Esophagus muscularis mucosa (tissue), 4 donors: ENCODE data around the gene MAPKAP1. TPM values are rescaled to one million over a fixed set of nuclear protein-coding genes. Genes with fewer than 3 reads are reported as not detected.

ENCODE experiments used
- DNase-seq: peaks from one replicate; pipeline ENCODE4 v3.0.0-alpha.2; 2017; ENCODE audit errors: extremely low spot score
- H3K27ac ChIP-seq, 4 donors: fragments of 200-600 bp; sonication (generic); replicated peaks in 1 of 4; 1 replicate in 3 of 4; 2 replicates in 1 of 4; pipeline ENCODE4 v1.5.1; 2016 to 2019; ENCODE audit warnings: mild to moderate bottlenecking in 1 of 4
- H3K27me3 ChIP-seq, 4 donors: fragments of 200-600 bp; sonication (generic); one replicate each; pipeline versions ENCODE4 v1.5.1 to v1.6.0; 2016 to 2019
- H3K36me3 ChIP-seq, 4 donors: fragments of 200-600 bp; sonication (generic); one replicate each; pipeline ENCODE4 v1.5.1; 2016 to 2019
- H3K4me1 ChIP-seq, 4 donors: fragments of 200-600 bp; sonication (generic); one replicate each; pipeline ENCODE4 v1.5.1; 2016 to 2019
- H3K4me3 ChIP-seq, 4 donors: fragments of 200-600 bp; sonication (generic); 1 replicate in 2 of 4; 2 replicates in 2 of 4; pipeline ENCODE4 v1.5.1; 2016 to 2019; ENCODE audit warnings: mild to moderate bottlenecking in 4 of 4, moderate library complexity in 1 of 4
- H3K9me3 ChIP-seq, 4 donors: fragments of 200-600 bp; sonication (generic); 1 replicate in 3 of 4; 2 replicates in 1 of 4; pipeline ENCODE4 v1.5.1; 2016 to 2019
- EP300 ChIP-seq: sonication (generic); formaldehyde crosslinking; IDR thresholded peaks from one replicate; pipeline ENCODE4 v1.6.1; 2017; ENCODE audit warnings: antibody characterized with exemption
- POLR2A ChIP-seq: fragments of 450-650 bp; IDR thresholded peaks from one replicate; pipeline ENCODE4 v1.6.1; 2017; ENCODE audit warnings: antibody characterized with exemption, moderate library complexity, mild to moderate bottlenecking, low read depth
- POLR2AphosphoS5 ChIP-seq, 2 donors: sonication (generic); formaldehyde crosslinking; IDR thresholded peaks; one replicate each; pipeline ENCODE4 v1.6.1; 2017; ENCODE audit warnings: antibody characterized with exemption in 2 of 2
- WGBS: methylation state at CpG from one replicate; pipeline ENCODE4 v1.1.5; 2018; 5-methylcytosine and 5-hydroxymethylcytosine counted together
- intact Hi-C: fragments of 100-400 bp; cut with DNase I; formaldehyde crosslinking; loops from one replicate; pipeline ENCODE4 v1.15.1; 2023
- total RNA-seq, 4 donors: library from RNA; depleted of rRNA; stranded (reverse); fragments of >200 nt; gene quantifications; one replicate each; pipeline versions ENCODE4 v1.1.0 to v1.2.1, GENCODE V29; 2016
- TF ChIP-seq, protein P1 (sequence below), 3 experiments: fragments of 200-600 bp in 2 of 3; fragments of 450-650 bp in 1 of 3; sonication (generic) in 2 of 3; IDR thresholded peaks; one replicate each; pipeline ENCODE4 v1.5.1; 2017 to 2019; ENCODE audit warnings: antibody characterized with exemption in 3 of 3, mild to moderate bottlenecking in 2 of 3, moderate library complexity in 1 of 3

MAPKAP1 gene
- total RNA-seq, 4 donors from 2014 or later: 84.3 to 103 (median 93.4) TPM

DNA sequence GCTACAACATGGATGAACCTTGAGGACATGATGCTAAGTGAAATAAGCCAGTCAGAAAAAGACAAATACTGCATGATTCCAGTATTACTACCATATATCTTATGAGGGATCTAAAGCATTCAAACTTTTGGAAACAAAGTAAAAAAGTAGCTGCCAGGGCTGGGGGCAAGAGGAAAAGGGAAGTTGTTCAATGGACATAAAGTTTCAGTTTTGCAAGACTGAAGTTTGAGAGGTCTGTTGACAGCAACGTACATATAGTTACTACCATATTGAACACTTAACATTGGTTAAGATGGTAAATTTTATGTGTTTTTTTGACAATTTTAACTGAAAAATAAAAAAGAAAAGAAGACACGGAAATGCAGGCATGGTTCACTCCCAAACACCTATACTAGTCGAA lies 77.6 kb downstream of the MAPKAP1 start:
- DNase-seq: no peak
- WGBS: 93% methylated on average over 3 of the region's 3 CpGs
- intact Hi-C loops: no loop called here
- H3K36me3 ChIP-seq: no peaks in the 10 kb centered on the region
- peaks cover 6 to 38% (median 21%) of the 10 kb centered on the region in 4 donors for H3K4me1 ChIP-seq
- H3K9me3 ChIP-seq: no peaks in the 10 kb centered on the region
- no peak for TF ChIP-seq EP300
- no peak for TF ChIP-seq POLR2AphosphoS5 (IDR thresholded peaks at IDR 0.05)
- TF ChIP-seq POLR2A: no peak
- TF ChIP-seq, protein P1, sequence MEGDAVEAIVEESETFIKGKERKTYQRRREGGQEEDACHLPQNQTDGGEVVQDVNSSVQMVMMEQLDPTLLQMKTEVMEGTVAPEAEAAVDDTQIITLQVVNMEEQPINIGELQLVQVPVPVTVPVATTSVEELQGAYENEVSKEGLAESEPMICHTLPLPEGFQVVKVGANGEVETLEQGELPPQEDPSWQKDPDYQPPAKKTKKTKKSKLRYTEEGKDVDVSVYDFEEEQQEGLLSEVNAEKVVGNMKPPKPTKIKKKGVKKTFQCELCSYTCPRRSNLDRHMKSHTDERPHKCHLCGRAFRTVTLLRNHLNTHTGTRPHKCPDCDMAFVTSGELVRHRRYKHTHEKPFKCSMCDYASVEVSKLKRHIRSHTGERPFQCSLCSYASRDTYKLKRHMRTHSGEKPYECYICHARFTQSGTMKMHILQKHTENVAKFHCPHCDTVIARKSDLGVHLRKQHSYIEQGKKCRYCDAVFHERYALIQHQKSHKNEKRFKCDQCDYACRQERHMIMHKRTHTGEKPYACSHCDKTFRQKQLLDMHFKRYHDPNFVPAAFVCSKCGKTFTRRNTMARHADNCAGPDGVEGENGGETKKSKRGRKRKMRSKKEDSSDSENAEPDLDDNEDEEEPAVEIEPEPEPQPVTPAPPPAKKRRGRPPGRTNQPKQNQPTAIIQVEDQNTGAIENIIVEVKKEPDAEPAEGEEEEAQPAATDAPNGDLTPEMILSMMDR (IDR thresholded peaks at IDR 0.05): no peak
- no peaks in the 10 kb centered on the region for H3K27me3 ChIP-seq
- H3K27ac ChIP-seq: no peak overlapping the region
- no peak overlapping the region for H3K4me3 ChIP-seq

DNA sequence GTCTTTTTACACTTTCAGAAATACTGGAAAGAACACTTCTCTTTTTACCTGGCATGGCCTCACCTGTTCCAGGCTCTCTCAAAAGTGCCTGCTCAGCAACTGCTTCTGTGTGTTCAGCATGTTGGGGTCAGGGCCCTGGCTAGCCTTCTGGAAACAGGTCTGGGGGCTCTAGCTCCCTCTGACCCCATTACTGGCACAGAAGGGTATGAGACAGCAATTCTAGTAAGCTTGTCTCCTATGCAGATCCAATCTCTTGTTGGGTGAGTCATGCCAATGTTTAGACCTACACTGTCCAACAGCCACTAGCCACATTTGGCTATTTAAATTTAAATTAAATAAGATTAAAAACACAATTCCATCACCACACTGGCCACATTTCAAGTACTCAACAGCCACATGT lies 80.8 kb downstream of the MAPKAP1 start:
- Histone ChIP-seq H3K27ac (no peak overlapping the region), H3K4me3 (no peak overlapping the region), H3K9me3 (no peaks in the 10 kb centered on the region), H3K36me3 (no peaks in the 10 kb centered on the region), H3K27me3 (no peaks in the 10 kb centered on the region), H3K4me1 (peaks cover 0 to 19% (median 3%) of the 10 kb centered on the region in 4 donors)
- no peak for DNase-seq
- TF ChIP-seq EP300 (no peak), POLR2AphosphoS5 (IDR thresholded peaks at IDR 0.05) (no peak), POLR2A (no peak)
- TF ChIP-seq, protein P1 (IDR thresholded peaks at IDR 0.05): no peak
- intact Hi-C loops: no loop called here

DNA sequence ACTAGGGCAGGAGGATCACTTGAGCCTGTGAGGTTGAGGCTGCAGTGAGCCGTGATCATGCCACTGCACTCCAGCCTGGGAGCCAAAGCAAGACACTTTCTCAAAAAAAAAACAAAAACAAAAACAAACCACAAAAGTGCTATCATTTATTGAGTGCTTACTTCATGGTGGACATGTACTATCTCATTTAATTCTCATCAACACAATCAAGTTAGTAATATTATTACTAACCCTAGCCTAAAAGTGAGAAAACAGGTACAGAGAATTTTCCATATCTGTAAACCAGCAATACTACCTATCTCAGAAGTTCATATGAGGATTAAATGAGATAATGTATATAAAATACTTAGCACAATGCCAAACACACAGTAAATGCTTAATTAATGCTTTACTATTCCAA lies 85.8 kb downstream of the MAPKAP1 start:
- Histone ChIP-seq H3K27me3 (no peaks in the 10 kb centered on the region), H3K4me3 (no peak overlapping the region), H3K27ac (no peak overlapping the region), H3K9me3 (no peaks in the 10 kb centered on the region), H3K4me1 (peaks cover 0 to 3% (median 0%) of the 10 kb centered on the region in 4 donors), H3K36me3 (no peaks in the 10 kb centered on the region)
- intact Hi-C loops: no loop called here
- 100% methylated on average over 1 of the region's 1 CpG for WGBS
- DNase-seq: no peak
- TF ChIP-seq POLR2AphosphoS5 (IDR thresholded peaks at IDR 0.05) (no peak), EP300 (no peak), POLR2A (no peak)
- TF ChIP-seq, protein P1 (IDR thresholded peaks at IDR 0.05): no peak

DNA sequence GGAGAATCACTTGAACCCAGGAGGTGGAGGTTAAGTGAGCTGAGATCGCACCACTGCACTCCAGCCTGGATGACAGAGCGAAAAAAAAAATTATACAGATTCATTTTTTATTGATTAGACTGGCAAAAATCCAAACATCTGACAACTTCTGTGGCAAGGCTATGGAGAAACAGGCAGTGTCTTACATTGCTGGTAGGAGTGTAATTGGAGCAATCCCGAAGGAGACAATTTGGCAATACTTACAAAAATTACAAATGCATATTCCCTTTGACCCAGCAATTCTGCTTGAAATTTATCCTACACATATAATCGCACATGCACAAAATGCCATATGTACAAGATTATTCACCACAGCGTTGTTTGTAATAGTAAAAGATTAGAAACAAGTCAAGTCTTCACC lies 86.8 kb downstream of the MAPKAP1 start:
- Histone ChIP-seq H3K36me3 (no peaks in the 10 kb centered on the region), H3K4me1 (no peaks in the 10 kb centered on the region), H3K4me3 (no peak overlapping the region), H3K27ac (no peak overlapping the region), H3K9me3 (no peaks in the 10 kb centered on the region), H3K27me3 (no peaks in the 10 kb centered on the region)
- 95% methylated on average over 5 of the region's 5 CpGs for WGBS
- DNase-seq: no peak
- no peak for TF ChIP-seq EP300
- TF ChIP-seq POLR2A: no peak
- no peak for TF ChIP-seq POLR2AphosphoS5 (IDR thresholded peaks at IDR 0.05)
- TF ChIP-seq, protein P1 (IDR thresholded peaks at IDR 0.05): no peak
- intact Hi-C loops: no loop called here

DNA sequence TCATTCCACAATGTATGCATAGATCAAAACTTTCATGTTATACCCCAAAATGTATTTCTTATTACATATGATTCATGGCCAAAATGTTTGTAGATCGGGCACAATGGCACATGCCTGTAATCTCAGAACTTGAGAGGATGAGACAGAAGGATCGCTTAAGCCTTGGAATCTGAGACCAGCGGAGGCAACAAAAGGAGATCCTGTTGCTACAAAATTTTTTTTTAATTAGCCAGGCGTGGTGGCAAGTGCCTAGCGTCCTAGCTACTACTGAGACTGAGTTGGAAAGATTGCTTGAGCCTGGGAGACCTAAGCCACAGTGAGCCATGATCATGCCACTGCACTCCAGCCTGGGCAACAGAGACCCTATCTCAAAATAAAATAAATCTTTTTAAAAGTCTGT lies 89.9 kb downstream of the MAPKAP1 start:
- no peak for TF ChIP-seq EP300
- TF ChIP-seq, protein P1 (IDR thresholded peaks at IDR 0.05): no peak
- no peak for TF ChIP-seq POLR2A
- no peak for TF ChIP-seq POLR2AphosphoS5 (IDR thresholded peaks at IDR 0.05)
- intact Hi-C loops: no loop called here
- peaks cover 0 to 14% (median 6%) of the 10 kb centered on the region in 4 donors for H3K4me1 ChIP-seq
- 92% methylated on average over 5 of the region's 5 CpGs for WGBS
- no peaks in the 10 kb centered on the region for H3K36me3 ChIP-seq
- H3K4me3 ChIP-seq: no peak overlapping the region
- H3K9me3 ChIP-seq: no peaks in the 10 kb centered on the region
- DNase-seq: no peak
- H3K27me3 ChIP-seq: no peaks in the 10 kb centered on the region
- H3K27ac ChIP-seq: no peak overlapping the region
